Measurements from ENCODE around the gene EHBP1. TPM values are rescaled to one million over a fixed set of nuclear protein-coding genes. Genes with fewer than 3 reads are reported as not detected.
"Not testable (repeated sequence)": the region's sequence is repeated elsewhere in the genome, so short reads cannot be mapped to it uniquely, and the experiment has no call there.

EHBP1 gene
- polyA plus RNA-seq, 3 donors, result 40.7 to 51.4 (median 41.6) TPM

DNA sequence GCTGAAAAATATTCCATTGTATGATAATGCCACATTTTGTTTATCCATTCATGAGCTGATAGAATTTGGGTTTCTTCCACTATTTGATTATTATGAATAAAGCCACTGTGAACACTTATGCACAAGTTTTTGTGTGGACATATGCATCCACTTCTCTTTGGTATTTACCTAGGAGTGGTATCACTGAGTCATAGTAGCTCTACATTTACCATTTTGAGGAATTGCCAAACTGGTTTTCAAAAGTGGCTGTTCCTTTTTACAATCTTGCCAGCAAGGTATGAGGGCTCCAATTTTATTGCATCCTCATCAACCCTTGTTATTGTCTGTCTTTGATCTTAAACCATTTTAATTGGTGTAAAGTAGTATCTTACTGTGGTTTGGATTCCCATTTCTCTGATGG lies 13.3 kb upstream of the EHBP1 start:
- DNase-seq, result no peak

DNA sequence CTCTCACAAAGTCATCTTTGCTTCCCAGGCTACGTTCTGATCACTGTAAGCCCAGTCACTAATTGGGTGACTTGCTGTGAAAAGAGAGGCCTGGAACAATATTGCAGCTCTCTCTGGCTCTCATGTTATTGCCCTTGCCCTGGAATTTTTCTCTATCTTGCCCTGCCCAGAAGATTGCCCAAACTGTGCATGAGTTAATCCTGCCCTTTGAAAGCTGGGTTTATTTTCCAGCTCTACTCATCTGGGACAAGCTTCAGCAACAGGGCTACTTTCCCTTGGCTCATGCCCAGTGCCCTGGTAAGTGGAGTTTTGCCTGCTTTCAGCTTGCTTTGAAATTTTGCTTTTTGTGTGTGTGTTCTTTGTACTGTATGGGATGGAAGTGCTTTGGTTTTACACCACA lies 6.9 kb upstream of the EHBP1 start:
- DNase-seq, result no peak

DNA sequence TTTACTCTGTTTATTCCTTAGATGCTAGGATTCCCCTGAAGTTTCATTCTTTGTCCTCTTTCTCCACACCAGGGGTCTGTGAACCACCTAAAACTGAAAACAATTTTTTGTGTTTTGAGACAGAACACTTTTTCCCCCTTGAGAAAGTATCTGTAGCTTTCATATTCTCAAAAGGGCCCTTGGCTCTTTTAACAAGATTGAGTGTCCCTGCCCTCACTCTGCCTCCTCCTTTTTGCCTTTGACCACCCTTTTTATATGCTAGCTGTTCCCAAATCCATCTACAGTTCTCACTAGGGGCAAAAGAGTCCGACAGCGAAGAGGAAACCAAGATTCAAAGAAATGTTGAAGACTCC lies 883 bp upstream of the EHBP1 start:
- no peak for DNase-seq

DNA sequence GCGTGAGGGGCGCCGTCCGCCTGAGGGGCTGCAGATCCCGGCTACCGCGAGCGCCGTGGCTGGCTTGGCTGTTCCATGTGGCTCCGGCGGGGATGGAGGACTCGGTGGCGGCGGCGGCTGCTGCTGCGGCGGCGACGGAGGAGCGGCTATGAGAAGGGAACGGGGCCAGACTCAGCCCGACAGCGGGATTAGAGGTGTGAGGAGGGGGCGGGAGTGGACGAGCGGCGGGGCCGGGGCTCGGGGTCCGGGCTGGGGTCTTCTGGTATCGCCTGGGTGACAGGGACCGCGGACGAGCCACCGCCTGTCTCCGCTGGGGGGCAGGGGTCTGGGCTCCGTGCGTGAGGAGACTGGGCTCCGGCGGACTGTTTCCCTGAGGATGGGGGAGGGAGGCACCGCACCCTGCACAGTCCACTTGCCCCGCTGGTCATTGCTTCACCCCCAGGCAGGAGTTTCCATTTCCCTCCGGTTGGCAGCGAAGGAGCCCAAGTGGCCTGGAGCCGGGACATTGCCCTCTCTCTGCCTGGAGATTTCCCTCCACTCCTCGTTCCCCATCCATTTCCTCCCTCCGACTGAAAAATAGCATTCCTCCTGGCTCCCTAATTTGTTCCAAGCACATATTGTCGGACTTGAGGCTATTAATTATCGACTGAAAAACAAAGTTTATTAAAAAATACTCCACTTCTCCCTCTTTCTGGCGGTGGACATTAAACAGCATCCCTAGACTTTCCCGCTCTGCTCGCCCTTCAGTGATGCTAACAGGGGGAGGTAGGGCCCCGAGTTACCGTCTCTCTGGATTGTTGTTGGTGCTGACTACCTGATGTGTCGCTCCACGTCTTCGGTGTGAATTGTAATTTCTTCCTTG lies 577 bp downstream of the EHBP1 start:
- DNase-seq, result peak; percentile 53

DNA sequence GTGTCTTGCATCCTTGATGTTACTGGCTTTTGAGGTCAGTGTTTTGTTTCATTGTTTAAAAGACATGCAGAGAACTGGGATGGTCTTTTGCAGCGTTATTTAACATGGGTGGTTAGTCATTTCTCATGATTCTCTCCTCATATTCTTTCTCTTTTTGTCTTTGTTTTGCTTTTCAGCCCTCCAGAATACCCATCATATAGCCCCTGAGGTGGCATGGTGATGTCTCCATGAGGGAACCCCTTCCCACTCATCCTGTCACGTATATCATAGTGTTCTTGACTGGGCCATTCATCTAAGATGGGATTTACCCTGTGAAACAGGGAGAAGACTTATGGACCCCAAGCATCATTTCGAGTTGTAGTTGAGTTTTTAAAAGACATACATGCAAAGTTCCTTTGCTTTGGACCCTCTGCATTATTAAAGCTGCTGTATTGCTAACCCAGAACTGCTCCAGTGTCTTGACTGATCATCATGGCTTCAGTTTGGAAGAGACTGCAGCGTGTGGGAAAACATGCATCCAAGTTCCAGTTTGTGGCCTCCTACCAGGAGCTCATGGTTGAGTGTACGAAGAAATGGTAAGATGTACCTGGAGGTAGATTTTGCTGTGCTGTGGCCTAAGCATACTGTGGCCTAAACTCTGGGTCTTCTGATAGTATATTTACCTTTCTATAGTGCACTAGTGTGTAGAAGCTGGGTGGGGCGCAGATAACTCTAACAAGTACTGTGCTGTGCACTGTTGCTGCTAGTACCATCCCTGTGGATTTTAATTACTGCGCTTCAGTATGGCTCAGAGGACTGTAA lies 1.4 kb downstream of the EHBP1 start:
- no peak for DNase-seq

DNA sequence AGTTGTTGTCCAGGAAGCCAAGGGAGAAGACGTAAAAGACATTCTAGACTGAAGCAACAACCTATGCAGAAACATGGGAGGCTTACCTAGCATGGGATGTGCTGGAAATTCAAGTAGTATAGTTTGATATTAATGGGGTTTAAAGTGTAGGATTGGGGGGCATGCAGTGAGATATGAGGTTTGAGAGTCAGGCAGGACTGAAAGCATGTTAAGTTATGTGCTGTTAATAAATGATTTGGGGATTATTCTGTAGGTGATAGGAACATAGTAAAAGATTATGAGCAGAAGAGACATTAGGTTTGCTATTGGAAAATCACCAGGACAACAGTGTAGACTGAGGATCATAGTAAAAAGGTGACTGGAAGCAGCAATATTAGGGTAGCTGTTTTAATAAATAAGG lies 3.2 kb downstream of the EHBP1 start:
- DNase-seq, result no peak

DNA sequence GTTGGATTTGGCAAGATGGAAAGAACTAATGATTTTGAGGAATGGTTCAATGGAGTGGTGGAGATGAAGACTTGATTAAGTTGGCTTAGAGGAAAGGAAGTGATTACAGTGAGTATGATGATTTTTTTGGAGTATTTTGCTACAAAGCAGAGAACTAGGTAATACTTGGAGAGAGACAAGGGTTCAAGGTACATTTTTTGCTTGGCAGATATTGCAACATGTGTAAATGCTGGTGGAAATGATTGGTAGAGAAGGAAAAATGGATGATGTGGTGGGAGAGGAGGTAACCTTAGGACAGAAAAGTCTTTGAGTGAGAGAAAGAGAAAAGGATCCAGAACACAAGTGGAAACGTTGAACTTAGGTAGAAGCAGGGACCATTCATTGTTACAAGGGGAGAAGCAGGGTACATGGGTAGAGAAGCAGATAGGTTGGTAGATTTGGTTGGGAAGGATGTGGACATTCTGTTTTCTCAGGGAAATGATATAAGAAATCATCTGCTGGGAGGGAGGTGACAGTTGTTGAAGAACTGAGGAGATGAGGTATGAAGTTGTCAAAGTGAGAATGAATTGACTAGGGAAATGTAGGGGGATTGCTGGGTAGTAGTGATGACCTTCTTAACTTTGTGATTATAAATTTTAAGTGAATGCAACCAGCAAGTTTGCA lies 6.5 kb downstream of the EHBP1 start:
- no peak for DNase-seq

DNA sequence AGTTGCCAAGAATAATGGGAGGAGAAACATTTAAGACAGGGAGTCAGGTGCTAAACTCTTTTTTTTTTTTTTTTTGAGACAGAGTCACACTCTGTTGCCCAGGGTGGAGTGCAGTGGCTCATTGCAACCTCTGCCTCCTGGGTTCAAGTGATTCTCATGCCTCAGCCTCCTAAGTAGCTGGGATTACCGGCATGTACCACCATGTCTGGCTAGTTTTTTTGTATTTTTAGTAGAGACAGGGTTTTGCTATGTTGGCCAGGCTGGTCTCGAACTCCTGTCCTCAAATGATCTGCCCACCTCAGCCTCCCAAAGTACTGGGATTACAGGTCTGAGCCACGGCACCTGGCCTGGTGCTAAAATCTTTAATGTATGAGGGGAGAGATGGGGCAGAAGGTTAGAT lies 7.7 kb downstream of the EHBP1 start:
- not testable (repeated sequence) for DNase-seq

DNA sequence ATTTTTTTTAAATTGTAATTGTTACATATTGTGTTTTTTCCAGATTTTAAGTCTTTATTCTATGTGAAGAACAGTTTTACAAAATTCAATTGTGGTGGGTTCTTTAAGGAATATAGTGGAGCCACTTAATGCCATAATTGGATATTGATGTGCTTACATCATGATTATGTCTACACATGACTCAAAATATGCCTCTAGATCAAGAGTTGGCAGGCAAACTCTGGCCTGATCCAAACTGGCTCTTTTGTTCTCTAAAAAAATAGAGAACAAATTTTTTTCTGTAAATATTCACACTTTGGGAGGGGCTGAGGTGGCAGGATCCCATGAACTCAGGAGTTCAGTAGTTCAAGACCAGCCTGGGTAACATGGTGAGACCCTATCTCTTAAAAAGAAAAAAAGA lies 8.3 kb downstream of the EHBP1 start:
- DNase-seq, result no peak

DNA sequence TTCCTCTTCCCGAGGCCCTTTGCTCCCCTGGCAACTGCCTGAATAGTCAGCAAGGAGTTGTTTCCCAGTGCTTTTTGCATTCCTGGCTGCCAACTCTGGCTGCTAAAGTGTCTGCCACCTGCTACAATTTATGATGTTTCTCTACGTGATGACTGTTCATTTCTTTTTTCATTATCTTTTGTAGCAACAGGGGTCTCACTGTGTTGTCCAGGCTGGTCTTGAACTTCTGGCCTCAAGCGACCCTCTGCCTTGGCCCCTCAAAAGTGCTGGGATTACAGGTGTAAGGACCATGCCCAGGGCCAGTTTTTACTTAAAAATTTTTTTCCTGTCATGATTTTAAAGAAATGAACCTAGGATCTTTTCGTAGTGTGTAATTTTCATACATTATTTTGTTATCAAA lies 11.3 kb downstream of the EHBP1 start:
- no peak for DNase-seq

DNA sequence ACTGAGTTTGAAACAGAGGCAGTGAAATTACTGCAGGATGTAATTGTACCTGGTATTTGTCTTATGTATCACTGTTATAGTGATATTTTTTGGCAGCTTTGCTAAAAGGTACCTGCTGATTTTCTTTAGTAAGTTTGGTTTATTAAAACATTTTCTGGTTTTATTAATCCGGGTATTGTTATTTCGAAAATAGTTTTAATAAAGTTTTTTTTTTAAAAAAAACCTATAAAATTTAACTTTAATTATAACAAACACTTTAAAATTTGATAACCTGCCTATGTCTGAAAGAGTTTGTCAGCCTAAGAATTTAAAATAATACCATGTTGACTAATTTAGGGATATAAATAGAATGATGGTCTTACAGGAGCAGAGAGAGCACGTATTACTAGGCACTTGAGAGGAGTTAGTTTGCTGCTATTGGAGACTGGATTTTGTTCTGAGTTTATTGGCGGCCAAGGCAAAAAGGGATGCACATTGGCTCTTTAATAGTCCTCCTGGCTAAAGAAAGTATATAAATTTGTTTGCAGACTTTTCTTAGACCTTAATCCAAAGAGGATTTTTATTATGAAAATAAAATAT lies 12.1 kb downstream of the EHBP1 start:
- DNase-seq, result no peak

DNA sequence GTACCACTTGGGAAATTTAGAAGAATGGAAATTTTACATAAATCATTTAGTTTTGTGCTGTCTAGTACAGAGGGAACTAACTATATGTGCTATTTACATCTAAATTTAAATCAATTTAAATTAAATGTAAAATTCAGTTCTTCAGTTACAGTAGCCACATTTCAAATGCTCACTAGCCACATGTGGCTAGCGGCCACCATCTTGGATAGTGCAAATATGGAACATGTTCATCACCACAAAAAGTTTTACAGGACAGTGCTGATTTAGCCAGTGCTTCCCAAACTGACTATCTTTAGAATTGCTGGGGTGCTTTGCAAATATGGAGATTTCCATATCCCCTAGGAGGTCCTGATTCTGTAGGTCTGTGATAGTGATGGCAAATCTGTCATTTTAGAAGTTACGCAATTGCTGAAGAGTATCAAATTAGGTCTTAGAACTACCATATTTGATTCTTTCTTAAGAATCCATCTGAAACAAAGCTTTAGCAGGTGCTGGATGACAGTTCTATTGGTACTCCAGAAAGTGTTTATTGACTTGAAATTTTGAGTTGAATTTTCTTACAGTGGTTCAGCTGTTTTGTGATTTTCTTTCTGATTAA lies 12.8 kb downstream of the EHBP1 start:
- DNase-seq, result no peak

DNA sequence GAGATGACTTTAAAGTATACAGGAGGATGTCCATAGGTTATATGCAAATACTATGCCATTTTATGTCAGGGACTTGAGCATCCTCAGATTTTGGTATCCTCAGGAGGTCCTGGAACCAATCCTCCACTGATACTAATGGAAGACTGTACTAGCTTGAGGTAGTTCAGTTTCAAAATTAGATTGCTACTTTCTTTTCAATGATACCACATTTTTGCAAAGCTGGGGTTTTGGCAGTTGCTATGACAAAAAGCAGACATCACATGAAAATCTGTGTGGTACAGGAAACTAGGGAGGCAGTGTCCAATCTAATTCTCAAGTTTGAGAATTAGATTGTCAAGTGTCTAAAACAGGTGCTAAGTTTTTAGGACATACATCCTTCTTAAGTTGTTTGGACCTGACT lies 14.2 kb downstream of the EHBP1 start:
- DNase-seq, result no peak

DNA sequence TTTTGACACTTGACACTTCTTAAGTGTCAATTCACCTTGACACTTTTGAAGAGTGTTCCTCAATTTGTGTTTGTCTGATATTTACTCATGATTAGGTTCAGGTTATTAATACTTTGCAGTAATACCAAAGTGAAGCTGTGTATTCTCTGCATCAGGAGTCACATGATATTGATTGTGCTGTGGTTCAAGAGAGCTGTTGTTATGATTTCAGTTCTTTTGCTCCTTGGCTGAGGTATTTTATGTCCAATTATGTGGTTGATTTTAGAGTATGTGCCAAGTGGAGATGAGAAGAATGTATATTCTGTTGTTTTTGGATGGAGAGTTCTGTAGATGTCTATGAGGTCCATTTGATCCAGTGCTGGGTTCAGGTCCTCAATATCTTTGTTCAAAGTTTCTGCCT lies 17.2 kb downstream of the EHBP1 start:
- DNase-seq, result no peak

DNA sequence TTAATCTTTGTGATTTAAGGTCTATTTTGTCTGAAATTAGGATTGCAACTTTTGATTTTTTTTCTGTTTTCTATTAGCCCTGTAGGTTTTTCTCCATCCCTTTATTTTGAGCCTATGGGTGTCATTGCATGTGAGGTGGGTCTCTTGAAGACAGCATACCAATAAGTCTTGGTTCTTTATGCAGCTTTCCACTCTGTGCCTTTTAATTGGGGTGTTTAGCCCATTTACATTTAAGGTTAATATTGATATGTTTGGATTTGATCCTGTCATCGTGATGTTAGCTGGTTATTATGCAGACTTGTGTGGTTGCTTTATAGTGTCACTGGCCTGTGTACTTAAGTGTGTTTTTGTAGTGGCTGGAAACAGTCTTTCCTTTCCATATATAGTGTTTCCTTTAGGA lies 17.7 kb downstream of the EHBP1 start:
- DNase-seq, result no peak

DNA sequence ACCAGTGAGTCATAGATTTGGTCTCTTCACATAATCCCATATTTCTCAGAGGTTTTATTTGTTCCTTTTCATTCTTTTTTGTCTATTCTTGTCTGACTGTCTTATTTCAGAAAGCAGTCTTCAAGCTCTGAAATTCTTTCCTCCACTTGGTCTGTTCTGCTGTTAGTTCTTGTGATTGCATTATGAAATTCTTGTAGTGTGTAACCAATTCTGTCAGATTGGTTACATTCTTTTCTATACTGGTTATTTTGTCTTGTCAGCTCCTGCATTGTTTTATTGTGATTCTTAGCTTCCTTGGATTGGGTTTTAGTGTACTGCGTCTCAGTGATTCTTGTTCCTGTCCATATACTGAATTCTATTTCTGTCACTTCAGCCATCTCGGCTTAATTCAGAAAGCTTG lies 18.6 kb downstream of the EHBP1 start:
- DNase-seq, result no peak

DNA sequence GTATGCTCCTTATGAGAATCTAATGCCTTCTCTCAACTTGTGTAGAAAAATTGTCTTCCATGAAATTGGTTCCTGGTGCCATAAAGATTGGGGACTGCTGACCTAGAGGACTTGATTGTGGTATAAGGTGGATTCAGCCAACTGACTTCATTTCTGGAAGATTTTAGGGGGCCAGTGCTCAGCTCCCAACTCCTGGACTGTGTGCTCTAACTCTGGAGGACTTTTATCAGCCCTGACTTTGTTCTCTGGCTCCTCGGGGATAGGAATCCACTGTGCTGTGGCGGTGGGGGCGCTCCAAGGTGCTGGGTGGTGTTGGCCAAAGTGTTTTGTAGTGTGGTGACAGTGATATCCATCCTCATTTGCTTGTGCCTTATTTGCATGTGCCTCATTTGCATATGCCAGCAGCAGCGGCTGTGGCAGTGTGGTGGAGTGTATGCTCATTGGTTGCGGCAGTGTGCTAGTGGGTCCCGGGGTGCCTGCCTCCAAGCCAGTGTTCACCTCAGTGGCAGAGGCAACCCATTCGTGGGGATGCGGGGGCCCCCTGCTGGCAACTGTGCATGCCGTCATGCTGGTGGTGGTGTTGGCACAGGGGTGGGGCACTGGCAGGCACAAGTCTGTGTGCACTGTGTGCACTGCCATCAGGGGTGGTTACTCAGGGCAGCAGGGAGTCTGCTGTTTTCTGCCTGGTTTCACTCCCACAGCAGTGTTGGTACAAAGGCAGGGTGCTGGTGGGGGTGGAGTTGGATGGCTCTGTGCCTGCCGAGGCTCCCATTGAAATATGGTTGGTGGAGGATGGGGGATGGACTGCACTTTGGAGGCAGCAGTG lies 19.6 kb downstream of the EHBP1 start:
- DNase-seq, result no peak

DNA sequence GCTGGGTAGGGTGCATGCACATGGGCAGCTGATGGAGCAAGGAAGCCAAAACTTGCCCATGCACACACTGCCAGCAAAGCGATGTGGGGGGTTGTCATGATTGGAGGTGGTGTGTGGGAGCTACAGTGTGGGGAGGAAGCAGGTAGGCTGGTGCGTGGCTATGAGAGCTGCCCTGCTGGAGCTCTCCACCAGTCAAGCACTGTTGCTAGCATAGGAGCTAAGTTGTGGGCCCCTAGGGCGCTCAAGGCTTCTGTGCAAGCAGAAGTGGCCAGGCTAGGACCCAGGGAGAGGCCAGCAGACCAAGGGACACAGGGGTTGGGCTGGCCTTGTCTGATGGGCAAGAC lies 20.2 kb downstream of the EHBP1 start:
- DNase-seq, result no peak

DNA sequence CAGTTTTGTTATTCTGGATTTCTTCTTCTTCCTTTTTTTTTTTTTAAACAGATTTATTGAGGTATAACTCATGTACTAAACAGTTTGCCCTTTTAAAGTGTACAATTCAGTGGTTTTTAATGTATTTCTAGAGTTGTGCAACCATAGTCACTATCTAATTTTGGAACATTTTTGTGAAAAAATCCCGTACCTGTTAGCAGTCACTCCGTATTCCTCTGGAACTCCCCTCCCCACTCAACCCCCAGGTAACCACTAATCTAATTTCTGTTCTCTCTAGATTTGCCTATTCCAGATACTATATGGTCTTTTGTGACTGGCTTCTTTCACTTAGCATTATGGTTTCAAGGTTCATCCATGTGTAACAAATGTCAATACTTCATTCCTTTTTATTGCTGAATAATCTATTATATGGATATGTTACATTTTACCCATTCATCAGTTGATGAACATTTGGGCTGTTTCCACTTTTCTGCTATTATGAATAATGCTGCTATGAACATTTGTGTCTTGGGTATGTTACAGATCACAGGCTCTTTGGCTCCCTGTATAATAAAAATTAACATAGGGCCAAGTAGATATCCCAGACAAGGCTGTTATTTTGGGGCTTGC lies 21.9 kb downstream of the EHBP1 start:
- no peak for DNase-seq

DNA sequence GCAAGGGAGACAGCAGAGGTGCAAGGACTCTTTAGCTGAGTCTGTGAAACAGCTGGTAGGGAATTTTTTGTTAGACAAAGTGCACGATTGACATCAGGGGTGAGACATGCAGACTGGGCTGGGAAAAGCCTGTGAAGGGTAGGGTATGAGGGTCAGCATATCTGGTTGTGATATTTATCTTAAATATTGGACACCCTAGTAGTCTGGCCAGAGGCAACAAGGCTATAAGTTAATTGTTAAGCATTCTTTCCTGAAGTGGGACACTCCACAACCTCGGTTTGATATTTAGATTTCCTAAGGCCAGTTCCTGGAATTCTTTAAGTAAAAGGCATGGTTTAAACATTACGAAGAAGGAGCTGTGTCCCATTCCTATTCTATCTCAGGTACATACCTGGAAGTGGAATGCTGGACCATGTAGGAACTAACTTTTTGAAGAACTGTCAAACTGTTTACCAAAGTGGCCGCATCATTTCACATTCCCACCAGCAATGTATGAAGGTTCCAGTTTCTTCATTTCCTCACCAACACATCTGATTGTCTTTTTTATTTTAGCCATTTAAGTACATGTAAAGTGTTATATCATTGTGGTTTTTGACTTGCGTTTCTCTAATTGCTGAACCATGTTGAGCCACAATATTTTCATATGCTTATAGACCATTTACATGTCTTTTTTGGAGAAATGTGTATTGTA lies 22.5 kb downstream of the EHBP1 start:
- no peak for DNase-seq
